IMR-90 (cell line): ENCODE results near the gene SLC4A11. TPM values are rescaled to one million over a fixed set of nuclear protein-coding genes. Genes with fewer than 3 reads are reported as not detected.
A peak's percentile ranks its signal among the peaks of the same experiment; 100 is the strongest.

Source experiments
- ATAC-seq: fragments of 200-7000 bp; cut with Tn5 transposase; 2 replicates; pipeline ENCODE4 v1.9.1; 2020; ENCODE audit warnings: low read depth, mild to moderate bottlenecking, moderate library complexity
- BruUV-seq: library from RNA; stranded (reverse); fragments of 400-500 nt; replicated peaks from 2 replicates; lab custom pipeline; 2021; lab: Mats Ljungman, UMichigan
- CTCF ChIA-PET: fragments of 300-600 bp; formaldehyde crosslinking; extraction: SDS; loops from one replicate; lab custom pipeline; 2021; ENCODE audit warnings: antibody characterized with exemption; lab: Yijun Ruan, JAX
- POLR2A ChIA-PET: fragments of 300-600 bp; sonication (Branson Sonifier 250); formaldehyde crosslinking; loops from one replicate; lab custom pipeline; 2022; ENCODE audit warnings: antibody characterized with exemption; ENCODE audit not compliant: unreplicated experiment; lab: Charles Lee
- DNase-seq: peaks from one replicate; pipeline ENCODE4 v3.0.0; 2013
- H2AFZ ChIP-seq: replicated peaks from 2 replicates; pipeline ENCODE3; 2013; ENCODE audit warnings: low read length, mild to moderate bottlenecking; ENCODE audit not compliant: poor library complexity
- H2AK5ac ChIP-seq: 2 replicates; pipeline ENCODE4 v1.6.1; 2013; ENCODE audit warnings: low read depth, low read length, inconsistent platforms
- H2AK9ac ChIP-seq: replicated peaks from 2 replicates; pipeline ENCODE3; 2013; ENCODE audit warnings: mild to moderate bottlenecking, low read depth, low read length, moderate library complexity; ENCODE audit not compliant: poor library complexity
- H2BK120ac ChIP-seq: 2 replicates; pipeline ENCODE4 v1.6.1; 2013; ENCODE audit warnings: low read depth, low read length, inconsistent platforms
- H2BK15ac ChIP-seq: 3 replicates; pipeline ENCODE4 v1.6.1; 2013; ENCODE audit warnings: low read depth, low read length, inconsistent platforms
- H2BK20ac ChIP-seq: 2 replicates; pipeline ENCODE4 v1.6.1; 2013; ENCODE audit warnings: low read depth, mild to moderate bottlenecking, inconsistent platforms, low read length, moderate library complexity
- H2BK5ac ChIP-seq: 2 replicates; pipeline ENCODE4 v1.6.1; 2013; ENCODE audit warnings: mild to moderate bottlenecking, low read depth, low read length, inconsistent platforms; ENCODE audit not compliant: poor library complexity, severe bottlenecking
- H3K14ac ChIP-seq: replicated peaks from 2 replicates; pipeline ENCODE4 v1.6.1; 2013; ENCODE audit warnings: low read depth, low read length, inconsistent platforms
- H3K18ac ChIP-seq: 2 replicates; pipeline ENCODE4 v1.6.1; 2013; ENCODE audit warnings: low read depth, low read length, control low read depth
- H3K23ac ChIP-seq: 2 replicates; pipeline ENCODE4 v1.6.1; 2013; ENCODE audit warnings: low read depth, low read length, inconsistent platforms
- H3K27ac ChIP-seq: 2 replicates; pipeline ENCODE4 v1.5.1; 2013; ENCODE audit warnings: mild to moderate bottlenecking, control low read depth, low read length; ENCODE audit not compliant: insufficient read depth
- H3K27me3 ChIP-seq: 2 replicates; pipeline ENCODE4 v1.6.1; 2013; ENCODE audit warnings: low read length; ENCODE audit not compliant: control insufficient read depth, insufficient read depth
- H3K36me3 ChIP-seq: 2 replicates; pipeline ENCODE4 v1.6.1; 2013; ENCODE audit warnings: low read length, mixed read lengths; ENCODE audit not compliant: control insufficient read depth, insufficient read depth
- H3K4ac ChIP-seq: 2 replicates; pipeline ENCODE4 v1.6.1; 2013; ENCODE audit warnings: low read depth, low read length, inconsistent platforms
- H3K4me1 ChIP-seq: 2 replicates; pipeline ENCODE4 v1.6.1; 2013; ENCODE audit warnings: low read length, mixed read lengths; ENCODE audit not compliant: control insufficient read depth, insufficient read depth
- H3K4me2 ChIP-seq: 2 replicates; pipeline ENCODE4 v1.6.1; 2013; ENCODE audit warnings: low read depth, mild to moderate bottlenecking, control low read depth, low read length, moderate library complexity
- H3K4me3 ChIP-seq: 2 replicates; pipeline ENCODE4 v1.5.1; 2013; ENCODE audit warnings: low read depth, mild to moderate bottlenecking, control low read depth, low read length, moderate library complexity; ENCODE audit not compliant: insufficient read depth
- H3K56ac ChIP-seq: 2 replicates; pipeline ENCODE4 v1.6.1; 2013; ENCODE audit warnings: low read length, inconsistent platforms; ENCODE audit not compliant: insufficient read depth; ENCODE audit errors: extremely low read depth
- H3K79me1 ChIP-seq, 2 experiments: 2 replicates each; pipeline ENCODE4 v1.6.1; 2013; ENCODE audit warnings: low read length in 2 of 2, inconsistent platforms in 1 of 2, low read depth in 1 of 2
- H3K9ac ChIP-seq: 2 replicates; pipeline ENCODE4 v1.6.1; 2013; ENCODE audit warnings: low read depth, low read length, control low read depth
- H3K9me1 ChIP-seq: 2 replicates; pipeline ENCODE4 v1.6.1; 2013; ENCODE audit warnings: low read length, inconsistent platforms; ENCODE audit not compliant: insufficient read depth
- H3K9me3 ChIP-seq: 2 replicates; pipeline ENCODE4 v1.6.1; 2013; ENCODE audit warnings: low read length; ENCODE audit not compliant: control insufficient read depth, insufficient read depth
- H4K20me1 ChIP-seq: 2 replicates; pipeline ENCODE4 v1.6.1; 2013; ENCODE audit warnings: low read length, inconsistent platforms; ENCODE audit not compliant: insufficient read depth
- H4K5ac ChIP-seq: 2 replicates; pipeline ENCODE4 v1.6.1; 2013; ENCODE audit warnings: mild to moderate bottlenecking, low read depth, low read length, control low read depth
- H4K8ac ChIP-seq, 2 experiments: 2 replicates each; pipeline ENCODE4 v1.6.1; 2013; ENCODE audit warnings: low read depth in 2 of 2, low read length in 2 of 2, control low read depth in 1 of 2, inconsistent platforms in 1 of 2
- H4K91ac ChIP-seq: 2 replicates; pipeline ENCODE4 v1.6.1; 2013; ENCODE audit warnings: low read depth, low read length, inconsistent platforms; ENCODE audit not compliant: insufficient read depth
- BHLHE40 ChIP-seq: fragments of 150-350 bp; IDR thresholded peaks from 2 replicates; pipeline ENCODE4 v1.6.1; 2016; ENCODE audit warnings: mild to moderate bottlenecking, low read depth, low read length
- CEBPB ChIP-seq: IDR thresholded peaks from 2 replicates; pipeline ENCODE4 v1.6.1; 2012; ENCODE audit warnings: low read depth, low read length, improper control_type of control experiment
- CHD1 ChIP-seq: IDR thresholded peaks from 2 replicates; pipeline ENCODE4 v1.6.1; 2012; ENCODE audit warnings: low read depth, low read length, improper control_type of control experiment
- ELK1 ChIP-seq: fragments of 150-350 bp; IDR thresholded peaks from 2 replicates; pipeline ENCODE4 v1.6.1; 2016; ENCODE audit warnings: low read depth, mild to moderate bottlenecking, low read length, moderate library complexity, borderline replicate concordance
- FOS ChIP-seq: fragments of 150-350 bp; IDR thresholded peaks from 2 replicates; pipeline ENCODE4 v1.6.1; 2016; ENCODE audit warnings: low read depth, low read length
- MAFK ChIP-seq: IDR thresholded peaks from 2 replicates; pipeline ENCODE4 v1.6.1; 2012; ENCODE audit warnings: low read depth, low read length, improper control_type of control experiment
- MAZ ChIP-seq: IDR thresholded peaks from 2 replicates; pipeline ENCODE4 v1.6.1; 2012; ENCODE audit warnings: low read depth, mild to moderate bottlenecking, low read length, improper control_type of control experiment, moderate library complexity, borderline replicate concordance
- MXI1 ChIP-seq: IDR thresholded peaks from 2 replicates; pipeline ENCODE4 v1.6.1; 2012; ENCODE audit warnings: low read depth, mild to moderate bottlenecking, low read length, moderate library complexity, borderline replicate concordance
- NFE2L2 ChIP-seq: fragments of 150-350 bp; IDR thresholded peaks from 2 replicates; pipeline ENCODE4 v1.6.1; 2016; ENCODE audit warnings: low read depth, mild to moderate bottlenecking, low read length
- POLR2A ChIP-seq: IDR thresholded peaks from 2 replicates; pipeline ENCODE4 v1.6.1; 2012; ENCODE audit warnings: mild to moderate bottlenecking, low read depth, low read length
- RAD21 ChIP-seq: IDR thresholded peaks from 2 replicates; pipeline ENCODE4 v1.6.1; 2012; ENCODE audit warnings: low read length, improper control_type of control experiment
- RCOR1 ChIP-seq: IDR thresholded peaks from 2 replicates; pipeline ENCODE4 v1.6.1; 2012; ENCODE audit warnings: mild to moderate bottlenecking, low read length, improper control_type of control experiment; ENCODE audit not compliant: insufficient replicate concordance
- RFX5 ChIP-seq: IDR thresholded peaks from 2 replicates; pipeline ENCODE4 v1.8.0; 2012; ENCODE audit warnings: low read depth, mild to moderate bottlenecking, low read length, moderate library complexity
- SMC3 ChIP-seq: fragments of 150-350 bp; IDR thresholded peaks from 2 replicates; pipeline ENCODE4 v1.6.1; 2016; ENCODE audit warnings: low read depth, mild to moderate bottlenecking, antibody characterized with exemption, low read length, moderate library complexity
- WGBS, 2 experiments: methylation state at CpG; one replicate each; pipeline versions ENCODE4 v1.1.5 to v1.1.7; 2013; ENCODE audit warnings: missing lambda C conversion rate in 2 of 2; ENCODE audit not compliant: insufficient read length in 1 of 2; ENCODE audit errors: extremely low coverage in 2 of 2; 5-methylcytosine and 5-hydroxymethylcytosine counted together
- dilution Hi-C: fragments of 300-500 bp; cut with HindIII; formaldehyde crosslinking; loops from one replicate; pipeline ENCODE4 v1.14.3; 2018; ENCODE audit warnings: low sequenced_read_pairs; ENCODE audit not compliant: unreplicated experiment
- in situ Hi-C: fragments of 300-500 bp; cut with MboI; formaldehyde crosslinking; loops from 3 replicates; pipeline ENCODE4 v1.14.3; 2019; ENCODE audit warnings: low sequenced_read_pairs, inconsistent platforms, mixed read lengths
- intact Hi-C: fragments of 100-400 bp; cut with micrococcal nuclease; formaldehyde crosslinking; loops from 2 replicates; pipeline ENCODE4 v1.10.0; 2022
- polyA plus RNA-seq, 3 experiments: library from polyadenylated mRNA; depleted of rRNA; stranded (reverse); fragments of >200 nt; gene quantifications; 2 replicates each; pipeline ENCODE4 v1.2.3, GENCODE V29; 2012; ENCODE audit warnings: low replicate concordance in 1 of 3
- total RNA-seq: library from RNA; depleted of rRNA; stranded (reverse); fragments of >200 nt; gene quantifications from 2 replicates; pipeline ENCODE4 v1.2.3, GENCODE V29; 2012
- TF ChIP-seq, protein P1 (sequence below): fragments of 150-350 bp; IDR thresholded peaks from 2 replicates; pipeline ENCODE4 v1.6.1; 2017; ENCODE audit warnings: mild to moderate bottlenecking, antibody characterized with exemption, low read length, low read depth
- TF ChIP-seq, protein P2 (sequence below): conservative IDR thresholded peaks from 2 replicates; pipeline ENCODE4 v1.5.1; 2012; ENCODE audit warnings: mild to moderate bottlenecking, low read depth, low read length, improper control_type of control experiment

SLC4A11 gene
- total and polyA plus RNA-seq, 2 of the 4 experiments (the other 2 are of a cell fraction) = 0.36 to 0.79 TPM

DNA sequence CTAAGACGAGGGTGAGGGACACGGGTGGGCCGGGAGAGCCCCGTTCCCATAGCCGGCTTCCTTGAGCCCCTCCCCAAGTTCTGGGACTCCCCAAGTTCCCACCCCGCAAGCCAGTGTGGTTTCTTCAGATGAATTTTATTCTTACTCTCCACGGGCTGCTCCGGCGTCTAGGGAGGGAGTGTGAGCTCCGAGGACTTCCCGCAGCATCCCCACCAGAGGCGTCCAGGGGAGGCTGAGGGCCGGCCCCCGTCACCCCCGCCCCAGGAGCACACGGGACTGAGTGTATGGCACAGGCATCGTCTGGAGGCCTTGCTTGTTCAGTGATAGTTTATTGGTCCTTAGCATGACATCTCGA, 10.0 kb upstream of the SLC4A11 start:
- H3K27me3 ChIP-seq = peaks cover 6% of the 10 kb centered on the region; the same call in 1 of the 2 replicates
- no peaks in the 10 kb centered on the region for H4K20me1 ChIP-seq
- dilution Hi-C loops (no loop called here), in situ Hi-C loops (no loop called here), intact Hi-C loops (no loop called here)
- TF ChIP-seq POLR2A = no peak
- TF ChIP-seq MAZ = no peak
- TF ChIP-seq NFE2L2 = no peak
- TF ChIP-seq CHD1 = no peak
- TF ChIP-seq CEBPB = no peak
- no peak for TF ChIP-seq ELK1
- TF ChIP-seq, protein P1, sequence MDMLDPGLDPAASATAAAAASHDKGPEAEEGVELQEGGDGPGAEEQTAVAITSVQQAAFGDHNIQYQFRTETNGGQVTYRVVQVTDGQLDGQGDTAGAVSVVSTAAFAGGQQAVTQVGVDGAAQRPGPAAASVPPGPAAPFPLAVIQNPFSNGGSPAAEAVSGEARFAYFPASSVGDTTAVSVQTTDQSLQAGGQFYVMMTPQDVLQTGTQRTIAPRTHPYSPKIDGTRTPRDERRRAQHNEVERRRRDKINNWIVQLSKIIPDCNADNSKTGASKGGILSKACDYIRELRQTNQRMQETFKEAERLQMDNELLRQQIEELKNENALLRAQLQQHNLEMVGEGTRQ = no peak
- no peak for TF ChIP-seq BHLHE40
- no peak for TF ChIP-seq MAFK
- no peak for TF ChIP-seq MXI1
- no peak for TF ChIP-seq RAD21
- no peak for TF ChIP-seq RCOR1
- no peak for TF ChIP-seq SMC3
- TF ChIP-seq FOS = no peak
- no peak for TF ChIP-seq RFX5
- TF ChIP-seq, protein P2, sequence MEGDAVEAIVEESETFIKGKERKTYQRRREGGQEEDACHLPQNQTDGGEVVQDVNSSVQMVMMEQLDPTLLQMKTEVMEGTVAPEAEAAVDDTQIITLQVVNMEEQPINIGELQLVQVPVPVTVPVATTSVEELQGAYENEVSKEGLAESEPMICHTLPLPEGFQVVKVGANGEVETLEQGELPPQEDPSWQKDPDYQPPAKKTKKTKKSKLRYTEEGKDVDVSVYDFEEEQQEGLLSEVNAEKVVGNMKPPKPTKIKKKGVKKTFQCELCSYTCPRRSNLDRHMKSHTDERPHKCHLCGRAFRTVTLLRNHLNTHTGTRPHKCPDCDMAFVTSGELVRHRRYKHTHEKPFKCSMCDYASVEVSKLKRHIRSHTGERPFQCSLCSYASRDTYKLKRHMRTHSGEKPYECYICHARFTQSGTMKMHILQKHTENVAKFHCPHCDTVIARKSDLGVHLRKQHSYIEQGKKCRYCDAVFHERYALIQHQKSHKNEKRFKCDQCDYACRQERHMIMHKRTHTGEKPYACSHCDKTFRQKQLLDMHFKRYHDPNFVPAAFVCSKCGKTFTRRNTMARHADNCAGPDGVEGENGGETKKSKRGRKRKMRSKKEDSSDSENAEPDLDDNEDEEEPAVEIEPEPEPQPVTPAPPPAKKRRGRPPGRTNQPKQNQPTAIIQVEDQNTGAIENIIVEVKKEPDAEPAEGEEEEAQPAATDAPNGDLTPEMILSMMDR = no peak
- DNase-seq (no peak), ATAC-seq (peak; percentile 29)
- no peak overlapping the region for H2BK15ac ChIP-seq
- no peak overlapping the region for H2BK5ac ChIP-seq
- H3K4me1 ChIP-seq = no peaks in the 10 kb centered on the region
- H3K14ac ChIP-seq = no peak overlapping the region
- no peak overlapping the region for H3K9ac ChIP-seq
- no peak overlapping the region for H2BK20ac ChIP-seq
- no CpG with 5 or more reads among the region's 18 CpGs for WGBS, 2 experiments
- no peak overlapping the region for H3K18ac ChIP-seq
- no peak overlapping the region for H2AFZ ChIP-seq
- no peak overlapping the region for H4K91ac ChIP-seq
- H4K5ac ChIP-seq = no peak overlapping the region
- no peaks in the 10 kb centered on the region for H3K9me3 ChIP-seq
- no peak overlapping the region for H2BK120ac ChIP-seq
- H3K79me1 ChIP-seq = no peaks in the 10 kb centered on the region
- H3K4me2 ChIP-seq = peak overlapping the region; percentile 64; the same call in 1 of the 2 replicates
- CTCF ChIA-PET = interaction anchor here (0.7 to 1.2 kb wide), 3 partner anchors 10 to 248 kb away, joined by 3 to 4 read pairs (median 3); no protein-coding TSS in a partner anchor
- no peak overlapping the region for H3K4me3 ChIP-seq
- H3K56ac ChIP-seq = no peak overlapping the region
- BruUV-seq = no TSS peak
- no peaks in the 10 kb centered on the region for H3K9me1 ChIP-seq
- H2AK9ac ChIP-seq = no peak overlapping the region
- H4K8ac ChIP-seq = no peak overlapping the region
- H3K23ac ChIP-seq = no peak overlapping the region
- no peak overlapping the region for H3K27ac ChIP-seq
- peaks cover 16% of the 10 kb centered on the region for H3K36me3 ChIP-seq
- H2AK5ac ChIP-seq = no peak overlapping the region
- POLR2A ChIA-PET = no interaction called here
- H3K4ac ChIP-seq = no peak overlapping the region
